Mucosa of descending colon (tissue), 3 donors: Measurements from ENCODE around the gene ERICH6. TPM values are rescaled to one million over a fixed set of nuclear protein-coding genes. Genes with fewer than 3 reads are reported as not detected.
"Not testable (repeated sequence)": the region's sequence is repeated elsewhere in the genome, so short reads cannot be mapped to it uniquely, and the experiment has no call there.

Experiments used
- ATAC-seq: fragments of 200-7000 bp; cut with Tn5 transposase; one replicate; pipeline ENCODE4 v1.9.1; 2020; ENCODE audit warnings: mild to moderate bottlenecking, moderate library complexity
- DNase-seq, 3 donors: peaks; one replicate each; pipeline ENCODE4 v3.0.0-alpha.2; 2020
- H3K36me3 ChIP-seq: fragments of 200-600 bp; one replicate; pipeline ENCODE4 v1.8.0; 2021; ENCODE audit warnings: low read depth, mild to moderate bottlenecking
- H3K4me1 ChIP-seq: fragments of 200-600 bp; one replicate; pipeline ENCODE4 v1.8.0; 2021; ENCODE audit warnings: low read depth, mild to moderate bottlenecking
- H3K4me3 ChIP-seq: fragments of 200-600 bp; one replicate; pipeline ENCODE4 v1.8.0; 2021; ENCODE audit warnings: mild to moderate bottlenecking
- H3K9me3 ChIP-seq: fragments of 200-600 bp; one replicate; pipeline ENCODE4 v1.8.0; 2021; ENCODE audit warnings: mild to moderate bottlenecking
- CTCF ChIP-seq: fragments of 200-600 bp; IDR thresholded peaks from one replicate; pipeline ENCODE4 v1.8.0; 2022; ENCODE audit warnings: antibody characterized with exemption, mild to moderate bottlenecking
- intact Hi-C, 2 donors: fragments of 100-400 bp; cut with DNase I in 1 of 2; cut with micrococcal nuclease in 1 of 2; formaldehyde crosslinking; loops; one replicate each; pipeline versions ENCODE4 v1.11.0 to v1.11.1; 2022; cut with DNase I, micrococcal nuclease
- total RNA-seq, 3 donors: library from RNA; stranded (reverse); fragmentation: NEBNext Ultra II Directional in 2 of 3; extraction: Animal tissue kit (Norgen Biotek cat#: 25700) in 2 of 3; gene quantifications; one replicate each; pipeline versions ENCODE4 v1.2.1 to v1.2.4, GENCODE V29; 2021 to 2023
- donor health status: DM: no; HTN: no; CAD: no; lungs with moderate emphysema.
- donor health status: DM: no; HTN: no; CAD: no.
- donor health status: DM: no; HTN: yes; CAD: no.

The ERICH6 gene
- total RNA-seq, 3 donors from 2014 or later = not detected

- ATAC-seq (no peak), DNase-seq (no peak)
- Histone ChIP-seq H3K36me3 (no peaks in the 10 kb centered on the region), H3K9me3 (no peaks in the 10 kb centered on the region), H3K4me1 (no peaks in the 10 kb centered on the region), H3K4me3 (no peak overlapping the region)
- no peak for TF ChIP-seq CTCF
- intact Hi-C loops = no loop called here
Observed at GRCh38 chr3:150631515-150632221, 72.1 kb downstream of the ERICH6 start.

GRCh38 chr3:150627557-150627956, 76.2 kb downstream of the ERICH6 start:
- ATAC-seq = no peak
- Histone ChIP-seq H3K9me3 (no peaks in the 10 kb centered on the region), H3K4me1 (no peaks in the 10 kb centered on the region), H3K4me3 (no peak overlapping the region), H3K36me3 (no peaks in the 10 kb centered on the region)
- intact Hi-C loops = no loop called here
- no peak for TF ChIP-seq CTCF
- no peak for DNase-seq

GRCh38 chr3:150626148-150626930, 77.4 kb downstream of the ERICH6 start:
- H3K9me3 ChIP-seq = no peaks in the 10 kb centered on the region
- H3K4me3 ChIP-seq = no peak overlapping the region
- ATAC-seq = no peak
- H3K36me3 ChIP-seq = no peaks in the 10 kb centered on the region
- no peak for DNase-seq
- no peak for TF ChIP-seq CTCF
- intact Hi-C loops = no loop called here
- no peaks in the 10 kb centered on the region for H3K4me1 ChIP-seq

GRCh38 chr3:150623945-150624344, 79.8 kb downstream of the ERICH6 start:
- H3K9me3 ChIP-seq = no peaks in the 10 kb centered on the region
- TF ChIP-seq CTCF = no peak
- ATAC-seq (no peak), DNase-seq (no peak)
- no peak overlapping the region for H3K4me3 ChIP-seq
- intact Hi-C loops = no loop called here
- H3K4me1 ChIP-seq = no peaks in the 10 kb centered on the region
- no peaks in the 10 kb centered on the region for H3K36me3 ChIP-seq

- ATAC-seq, DNase-seq, intact Hi-C loops, H3K9me3 ChIP-seq, H3K4me1 ChIP-seq, H3K4me3 ChIP-seq, H3K36me3 ChIP-seq: not testable (repeated sequence)
Observed at GRCh38 chr3:150622955-150623354, 80.8 kb downstream of the ERICH6 start.

GRCh38 chr3:150620002-150620689, 83.6 kb downstream of the ERICH6 start:
- no peak for ATAC-seq
- TF ChIP-seq CTCF = no peak
- DNase-seq = no peak
- Histone ChIP-seq H3K9me3 (no peaks in the 10 kb centered on the region), H3K36me3 (no peaks in the 10 kb centered on the region), H3K4me1 (no peaks in the 10 kb centered on the region), H3K4me3 (no peak overlapping the region)
- intact Hi-C loops = no loop called here
